Activated naive CD4-positive, alpha-beta T cell treated with anti-CD3 and anti-CD28 coated beads, Interleukin-2, amount 50 U/mL, for 24 hours (primary cell): Measurements from ENCODE around the gene MFN2.

Experiments used
- H3K27ac Mint-ChIP-seq: one replicate; pipeline ENCODE4 v1.8.0; 2021; ENCODE audit warnings: mild to moderate bottlenecking, mixed read lengths
- H3K27me3 Mint-ChIP-seq: one replicate; pipeline ENCODE4 v1.8.0; 2021; ENCODE audit warnings: mixed read lengths
- H3K36me3 Mint-ChIP-seq: one replicate; pipeline ENCODE4 v1.8.0; 2021; ENCODE audit warnings: mixed read lengths
- H3K4me1 Mint-ChIP-seq: one replicate; pipeline ENCODE4 v1.8.0; 2021; ENCODE audit warnings: mixed read lengths
- H3K4me3 Mint-ChIP-seq: one replicate; pipeline ENCODE4 v1.8.0; 2021; ENCODE audit warnings: mild to moderate bottlenecking, mixed read lengths
- H3K9me3 Mint-ChIP-seq: one replicate; pipeline ENCODE4 v1.8.0; 2021; ENCODE audit warnings: mixed read lengths

The MFN2 gene

DNA sequence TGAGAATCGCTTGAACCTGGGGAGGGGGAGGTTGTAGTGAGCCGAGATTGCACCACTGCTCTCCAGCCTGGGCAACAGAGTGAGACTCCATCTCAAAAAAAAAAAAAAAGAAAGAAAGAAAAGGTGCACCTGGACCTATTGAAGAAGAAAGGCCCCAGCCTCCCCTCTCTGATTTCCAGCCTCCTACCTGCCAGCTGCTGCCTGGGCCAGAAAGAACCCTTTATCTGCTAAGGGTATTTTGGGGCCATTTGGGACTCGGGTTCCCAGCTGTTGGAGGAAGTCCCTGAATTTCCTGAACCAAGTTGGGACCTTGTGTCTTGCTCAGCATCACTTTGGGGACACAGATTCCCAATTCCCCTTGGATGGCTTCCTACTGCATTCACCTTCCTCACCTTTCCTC is 79.0 kb downstream of the MFN2 start:
- H3K4me3 Mint-ChIP-seq, result no peak overlapping the region
- H3K36me3 Mint-ChIP-seq, result no peaks in the 10 kb centered on the region
- H3K27ac Mint-ChIP-seq, result no peak overlapping the region
- peaks cover 19% of the 10 kb centered on the region for H3K4me1 Mint-ChIP-seq
- peaks cover 5% of the 10 kb centered on the region for H3K27me3 Mint-ChIP-seq
- no peaks in the 10 kb centered on the region for H3K9me3 Mint-ChIP-seq

DNA sequence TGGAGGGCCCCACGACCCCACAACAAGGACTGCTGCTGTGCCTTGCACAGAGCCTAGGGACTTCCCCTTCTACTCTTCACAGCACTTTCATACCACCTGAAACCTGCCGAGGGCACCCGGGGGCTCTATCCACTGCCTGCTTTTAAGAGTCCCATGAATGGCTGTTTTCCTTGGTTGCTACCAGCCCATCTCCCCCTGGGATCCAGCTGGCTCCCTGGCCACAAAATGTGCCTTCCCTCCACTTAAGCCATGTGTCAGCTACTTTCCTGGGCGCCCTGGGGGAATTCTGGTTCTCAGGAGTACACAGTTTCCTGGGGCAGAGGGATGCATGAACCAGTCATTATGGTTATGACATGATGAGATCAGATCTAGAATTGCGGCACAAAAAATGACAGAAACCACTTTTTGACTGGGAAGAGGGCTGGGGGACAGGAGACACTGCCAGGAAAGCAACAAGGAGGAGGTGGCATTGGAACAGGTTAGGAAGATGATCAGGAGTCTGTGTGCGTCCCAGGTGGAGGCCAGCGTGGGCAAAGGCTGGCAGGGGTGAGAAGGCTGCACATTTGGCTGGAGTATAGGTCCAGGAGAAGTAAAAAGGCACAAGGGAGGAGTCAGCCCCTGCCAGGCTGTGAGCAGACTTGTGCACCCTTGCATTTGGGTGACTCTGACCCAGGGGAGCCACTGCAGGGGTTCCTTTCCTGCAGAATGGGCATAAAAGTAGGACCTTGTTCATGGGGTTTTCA is 79.6 kb downstream of the MFN2 start:
- Mint-ChIP-seq H3K36me3 (no peaks in the 10 kb centered on the region), H3K9me3 (no peaks in the 10 kb centered on the region), H3K4me1 (peaks cover 19% of the 10 kb centered on the region), H3K27ac (no peak overlapping the region), H3K4me3 (no peak overlapping the region), H3K27me3 (peaks cover 11% of the 10 kb centered on the region)

DNA sequence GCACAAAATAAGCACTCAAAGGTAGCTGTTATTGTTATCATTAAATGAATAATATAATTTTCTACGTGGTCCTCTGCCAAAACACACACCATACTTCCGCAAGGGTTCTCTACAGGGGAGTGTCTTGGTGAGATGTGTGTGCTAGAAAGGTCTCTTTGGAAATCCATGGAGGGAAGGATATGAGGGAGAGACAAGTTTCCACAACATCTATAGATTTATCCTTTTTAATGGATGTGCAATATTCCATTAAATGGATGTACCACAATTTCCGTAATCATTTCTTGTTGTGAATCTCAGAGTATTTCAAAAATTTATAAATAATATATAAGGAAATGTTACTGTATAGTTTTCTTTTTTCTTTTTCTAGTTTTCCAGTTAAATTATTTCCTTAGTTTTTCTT is 80.3 kb downstream of the MFN2 start:
- no peak overlapping the region for H3K27ac Mint-ChIP-seq
- H3K36me3 Mint-ChIP-seq, result no peaks in the 10 kb centered on the region
- no peaks in the 10 kb centered on the region for H3K9me3 Mint-ChIP-seq
- peaks cover 11% of the 10 kb centered on the region for H3K27me3 Mint-ChIP-seq
- no peak overlapping the region for H3K4me3 Mint-ChIP-seq
- peaks cover 20% of the 10 kb centered on the region for H3K4me1 Mint-ChIP-seq
